HL-60 (cell line): ENCODE data around the gene COG7.
"Not testable (repeated sequence)": the region's sequence is repeated elsewhere in the genome, so short reads cannot be mapped to it uniquely, and the experiment has no call there.

Experiments
- DNase-seq, 2 experiments: peaks; one replicate each; pipeline ENCODE4 v3.0.0-alpha.2; 2010 to 2020; ENCODE audit warnings: low read depth in 1 of 2, low spot score in 1 of 2
- H3K27ac ChIP-seq: fragments of 250-450 bp; sonication (Bioruptor Pico); replicated peaks from 2 replicates; pipeline ENCODE4 v1.5.1; 2020; ENCODE audit warnings: mild to moderate bottlenecking, moderate library complexity
- H3K27me3 ChIP-seq: fragments of 250-450 bp; sonication (Bioruptor Pico); 2 replicates; pipeline ENCODE4 v1.5.1; 2021; ENCODE audit warnings: mild to moderate bottlenecking, moderate library complexity; ENCODE audit not compliant: insufficient read depth, poor library complexity, severe bottlenecking
- H3K4me3 ChIP-seq: replicated peaks from 2 replicates; pipeline ENCODE4 v1.5.1; 2011; ENCODE audit warnings: mild to moderate bottlenecking, control low read depth, low read length; ENCODE audit not compliant: insufficient read depth
- CTCF ChIP-seq: IDR thresholded peaks from one replicate; pipeline ENCODE4 v1.5.1; 2011; ENCODE audit warnings: low read length, control low read depth, inconsistent platforms; ENCODE audit not compliant: insufficient read depth
- GABPA ChIP-seq: IDR thresholded peaks from 2 replicates; pipeline ENCODE4 v1.6.1; 2012; ENCODE audit warnings: low read depth
- POLR2AphosphoS5 ChIP-seq: IDR thresholded peaks from 2 replicates; pipeline ENCODE4 v1.6.1; 2012; ENCODE audit warnings: low read depth
- REST ChIP-seq: IDR thresholded peaks from 2 replicates; pipeline ENCODE4 v1.6.1; 2012; ENCODE audit warnings: low read depth; ENCODE audit not compliant: insufficient replicate concordance
- SPI1 ChIP-seq: IDR thresholded peaks from 2 replicates; pipeline ENCODE4 v1.6.1; 2012; ENCODE audit warnings: low read depth, mild to moderate bottlenecking, borderline replicate concordance

COG7 gene

GRCh38 chr16:23452221-23452571, 793 bp downstream of the COG7 start:
- Histone ChIP-seq H3K4me3 (peak overlapping the region; percentile 96), H3K27me3 (no peaks in the 10 kb centered on the region), H3K27ac (peak overlapping the region; percentile 82)
- TF ChIP-seq GABPA, result no peak
- no peak for TF ChIP-seq REST
- TF ChIP-seq SPI1, result no peak
- no peak for TF ChIP-seq POLR2AphosphoS5
- TF ChIP-seq CTCF, result no peak
- no peak for DNase-seq

- DNase-seq, result no peak
- TF ChIP-seq REST (no peak), GABPA (no peak), SPI1 (no peak), POLR2AphosphoS5 (no peak), CTCF (no peak)
- Histone ChIP-seq H3K27ac (no peak overlapping the region), H3K27me3 (no peaks in the 10 kb centered on the region), H3K4me3 (no peak overlapping the region)
Observed at GRCh38 chr16:23448392-23448791, 4.6 kb downstream of the COG7 start.

GRCh38 chr16:23437542-23437941, 15.4 kb downstream of the COG7 start:
- DNase-seq, H3K27ac ChIP-seq, H3K4me3 ChIP-seq: not testable (repeated sequence)

GRCh38 chr16:23436951-23437350, 16.0 kb downstream of the COG7 start:
- TF ChIP-seq GABPA (no peak), CTCF (no peak), POLR2AphosphoS5 (no peak), REST (no peak), SPI1 (no peak)
- no peak overlapping the region for H3K27ac ChIP-seq
- no peak overlapping the region for H3K4me3 ChIP-seq
- DNase-seq, result no peak
- H3K27me3 ChIP-seq, result no peaks in the 10 kb centered on the region

More at GRCh38 chr16:23437542-23437941, 15.4 kb downstream of the COG7 start:
- H3K27me3 ChIP-seq, result not testable (repeated sequence)
